ENCODE results near the gene PTGFRN.

GRCh38 chr1:116987256-116987555, 77.5 kb downstream of the PTGFRN start:
- TF ChIP-seq TP53 (CRISPR knock-in tag; IDR thresholded peaks at IDR 0.05): no peak
- TF ChIP-seq CTCF (IDR thresholded peaks at IDR 0.05): no peak
- TF ChIP-seq ZNF281 (CRISPR knock-in tag; IDR thresholded peaks at IDR 0.05): no peak
- TF ChIP-seq TEAD4 (CRISPR knock-in tag; IDR thresholded peaks at IDR 0.05): no peak
- TF ChIP-seq MAX (CRISPR knock-in tag; IDR thresholded peaks at IDR 0.05): no peak
- no peak for TF ChIP-seq ZNF671 (CRISPR knock-in tag; IDR thresholded peaks at IDR 0.05)
- no peak for TF ChIP-seq ZSCAN18 (CRISPR knock-in tag; IDR thresholded peaks at IDR 0.05)

Data from WTC11 (cell line).